HG03354 (cell line): Measurements from ENCODE around the gene LPCAT1.
"Not testable (repeated sequence)": the region's sequence is repeated elsewhere in the genome, so short reads cannot be mapped to it uniquely, and the experiment has no call there.

Source experiments
- ATAC-seq: cut with Tn5 transposase; IDR thresholded peaks from one replicate; pipeline ENCODE4 v1.9.1; 2021; ENCODE audit warnings: mild to moderate bottlenecking; ENCODE audit not compliant: unreplicated experiment, poor library complexity, severe bottlenecking

Gene LPCAT1

DNA sequence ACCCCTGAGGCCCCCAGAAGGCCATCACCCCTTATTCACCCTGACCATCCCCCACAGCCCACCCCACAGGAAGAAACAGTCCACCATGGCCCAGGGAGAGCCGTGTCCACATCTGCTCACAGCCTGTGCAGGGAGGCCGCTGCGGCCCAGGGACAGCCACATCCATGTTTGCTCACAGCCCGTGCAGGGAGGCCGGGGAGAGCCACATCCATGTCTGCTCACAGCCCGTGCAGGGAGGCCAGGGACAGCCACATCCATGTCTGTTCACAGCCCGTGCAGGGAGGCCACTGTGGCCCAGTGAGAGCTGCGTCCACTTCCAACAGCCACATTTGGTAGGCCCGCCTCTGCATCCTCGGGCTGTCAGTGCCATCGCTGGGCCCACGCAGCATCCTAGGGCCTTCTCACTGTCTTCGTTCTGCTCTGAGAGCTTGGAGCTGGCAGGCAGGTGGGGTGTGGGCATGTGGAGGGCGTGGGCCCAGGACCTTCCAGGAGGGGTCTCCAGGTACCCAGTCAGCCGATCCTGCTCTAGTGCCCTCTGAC is 38.1 kb downstream of the LPCAT1 start:
- ATAC-seq = no peak

DNA sequence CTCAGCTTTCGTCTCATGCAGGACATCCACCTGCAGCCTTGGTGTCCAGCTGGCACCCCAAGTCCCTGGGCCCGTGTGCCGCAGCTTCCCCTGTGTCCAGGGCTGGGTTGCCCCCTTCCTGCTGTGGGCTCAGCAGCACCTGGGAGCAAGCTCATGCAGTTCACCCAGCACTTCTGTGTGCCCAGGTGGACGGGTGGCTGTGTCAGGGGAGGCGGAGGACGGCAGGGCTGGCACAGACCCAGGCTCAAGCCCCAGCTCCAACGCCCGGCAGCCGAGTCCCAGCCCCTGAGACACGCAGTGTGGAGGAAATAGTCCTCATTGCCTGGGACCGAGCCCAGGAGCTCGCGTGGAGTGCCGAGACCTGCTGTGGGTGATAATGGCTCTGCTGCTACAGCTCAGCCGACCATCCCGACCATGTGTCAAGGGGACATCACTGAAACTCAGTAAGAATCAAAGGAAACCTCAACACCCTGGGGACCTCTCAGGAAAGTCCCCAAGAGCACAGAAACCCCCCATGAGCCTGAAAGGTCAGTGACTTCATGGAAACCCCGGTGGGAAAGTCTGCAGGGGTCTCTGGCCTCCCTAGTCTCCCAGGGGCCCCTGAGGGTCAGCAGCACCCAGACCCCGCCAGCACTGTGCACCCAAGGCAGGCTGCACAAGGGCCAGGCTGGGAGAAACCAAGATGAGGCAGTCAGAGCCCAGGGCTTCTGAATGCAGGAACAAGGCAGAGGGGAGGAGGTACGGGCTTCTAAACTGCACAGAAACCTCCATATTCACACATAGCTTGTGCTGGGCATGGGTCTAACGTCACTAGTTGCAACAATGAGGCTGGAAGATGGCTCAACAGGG is 38.8 kb downstream of the LPCAT1 start:
- ATAC-seq = peak; percentile 76

DNA sequence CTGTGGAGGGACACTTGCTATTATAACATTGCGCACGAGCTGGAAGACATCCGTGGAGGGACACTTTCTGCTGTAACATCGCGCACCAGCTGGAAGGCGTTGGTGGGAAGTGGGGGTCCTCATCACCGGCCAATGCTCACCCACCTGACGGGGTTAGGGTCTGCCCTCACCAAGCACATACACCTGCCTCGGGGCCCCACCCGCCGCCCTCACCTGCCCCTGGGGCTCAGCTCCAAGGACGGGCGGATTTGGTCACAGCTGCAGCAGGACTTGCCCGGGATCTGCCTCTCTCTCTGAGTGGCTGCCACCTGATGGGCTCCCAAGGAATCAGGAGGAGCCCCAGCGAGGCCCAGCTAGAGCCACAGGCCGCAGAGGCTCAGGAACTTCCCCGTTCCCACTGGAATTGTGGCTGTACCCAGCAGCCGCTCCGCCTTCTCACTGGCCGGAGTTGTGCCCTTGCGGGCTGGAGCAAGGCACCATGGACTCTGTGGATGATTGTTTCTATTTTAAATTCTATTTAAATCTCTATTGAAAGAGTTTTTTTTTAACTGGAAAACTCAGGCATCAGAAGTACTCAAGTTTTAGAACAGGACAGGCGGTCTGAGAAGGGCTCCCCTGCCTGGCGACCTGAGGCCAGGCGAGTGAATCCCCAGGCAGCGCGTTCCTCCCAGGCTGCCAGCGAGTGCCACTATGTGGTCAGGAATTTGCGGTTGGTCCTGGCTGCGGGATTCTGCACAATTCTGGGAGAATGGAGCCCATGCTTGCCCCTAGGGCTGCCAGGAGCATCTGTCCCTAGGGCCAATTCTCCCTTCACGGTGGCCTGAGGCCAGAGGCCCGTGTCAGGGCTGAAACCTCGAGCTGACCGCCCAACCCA is 39.7 kb downstream of the LPCAT1 start:
- ATAC-seq = no peak

DNA sequence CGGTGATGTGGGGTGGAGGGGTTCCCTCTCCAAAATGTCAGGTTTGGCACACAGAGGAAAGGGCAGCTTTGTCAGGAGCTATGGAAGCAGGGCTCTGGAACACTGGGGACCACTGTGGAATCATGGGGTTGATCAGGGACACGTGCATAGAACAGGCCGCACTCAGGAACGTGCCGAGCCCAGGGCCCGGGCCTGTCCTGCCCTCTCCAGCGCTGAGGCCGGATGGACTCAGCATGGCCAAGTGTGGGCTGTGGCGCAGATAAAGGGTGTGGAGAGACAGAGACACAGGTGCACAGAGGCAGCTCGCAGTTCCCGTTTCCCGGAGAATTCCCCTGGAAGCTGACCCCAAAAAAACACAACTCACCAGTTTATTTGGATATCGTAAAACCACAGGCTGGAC is 40.7 kb downstream of the LPCAT1 start:
- no peak for ATAC-seq

DNA sequence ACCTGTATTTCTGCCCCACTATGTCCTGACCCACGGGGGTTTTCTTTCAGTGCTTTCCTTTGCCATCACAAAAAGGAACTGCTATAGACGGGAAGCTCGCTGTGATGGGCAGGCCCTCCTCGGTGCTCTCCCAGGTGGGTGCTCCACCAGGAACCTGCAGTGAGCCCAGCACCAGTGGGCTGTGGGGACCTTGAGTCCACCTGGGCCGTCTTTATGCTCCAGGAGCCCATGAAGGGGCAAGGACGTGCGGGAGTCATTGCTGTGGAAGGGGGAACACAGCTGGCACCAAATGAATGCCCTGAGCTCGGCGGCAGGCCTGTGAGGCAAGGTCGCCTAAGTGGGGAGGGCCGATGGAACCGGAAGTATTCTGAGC is 41.8 kb downstream of the LPCAT1 start:
- no peak for ATAC-seq

DNA sequence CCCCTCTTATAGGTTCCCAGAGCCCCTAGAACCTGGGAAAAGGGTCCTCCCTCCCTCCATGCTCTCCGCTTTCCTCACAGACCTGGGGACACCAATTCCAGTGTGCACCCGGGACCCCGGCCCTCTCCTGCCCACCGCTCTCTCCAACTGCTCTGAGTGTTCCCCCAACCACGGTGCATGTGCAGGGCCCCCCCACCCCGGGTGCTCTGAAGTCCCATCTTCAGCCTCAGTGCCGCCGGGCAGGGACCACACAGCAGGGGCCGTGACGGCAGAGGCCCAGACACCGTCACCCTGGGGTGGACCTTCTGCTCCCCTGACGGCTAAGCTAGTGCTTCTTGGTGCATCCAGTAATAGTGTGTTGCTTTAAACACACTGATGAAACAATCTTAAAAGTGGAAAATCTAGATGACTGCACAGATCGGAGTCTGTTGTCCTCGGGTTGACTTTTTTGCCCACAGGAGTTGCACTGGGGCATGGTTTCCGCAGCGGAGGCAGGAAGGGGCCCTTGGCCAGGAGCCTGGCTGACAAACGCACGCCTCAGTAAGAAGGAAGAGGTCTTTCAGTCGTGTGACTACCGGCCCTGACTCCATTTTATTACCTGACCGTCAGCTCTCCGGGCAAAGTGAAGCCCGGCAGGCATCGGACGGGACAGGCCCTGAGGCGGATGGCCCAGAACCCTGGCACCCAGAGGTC is 42.3 kb downstream of the LPCAT1 start:
- no peak for ATAC-seq

DNA sequence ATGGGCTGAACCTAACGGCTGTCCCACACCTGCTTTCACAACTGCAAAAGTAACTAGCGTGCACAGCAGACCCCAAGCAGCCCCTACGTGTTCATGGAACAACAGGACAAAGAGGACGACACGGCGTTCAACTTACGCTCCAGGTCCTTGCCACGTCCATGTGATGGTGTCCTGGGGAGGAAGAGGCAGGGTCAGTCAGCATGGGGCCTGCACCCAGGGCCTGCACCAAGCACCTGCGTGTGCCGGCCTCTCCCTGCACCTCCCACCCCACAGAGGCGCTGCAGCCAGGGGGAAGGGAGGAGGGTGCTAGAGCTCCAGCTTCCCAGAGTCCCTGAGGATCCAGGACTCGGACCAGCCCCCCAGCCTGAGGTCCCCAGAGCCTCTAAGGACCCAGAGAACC is 43.0 kb downstream of the LPCAT1 start:
- ATAC-seq = no peak

DNA sequence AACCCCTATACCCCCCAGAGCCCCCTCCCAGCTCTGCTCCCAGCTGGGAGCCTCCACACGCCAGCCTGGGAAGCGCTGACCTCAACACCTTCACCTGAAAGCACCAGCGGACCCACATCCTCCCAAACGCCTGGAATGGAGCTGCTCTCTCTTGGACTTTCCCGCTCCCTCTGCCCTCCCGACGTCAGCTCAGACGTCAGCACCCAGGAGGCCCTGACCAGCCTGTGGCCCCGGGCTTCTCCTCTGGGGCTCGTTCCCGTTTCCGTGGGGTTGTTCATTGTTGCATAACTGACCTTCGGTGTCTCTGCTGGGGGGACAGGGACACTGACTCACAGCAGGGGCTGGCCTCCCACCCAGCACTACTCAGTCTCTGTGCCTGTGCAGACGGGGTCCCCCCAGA is 43.5 kb downstream of the LPCAT1 start:
- ATAC-seq = no peak

DNA sequence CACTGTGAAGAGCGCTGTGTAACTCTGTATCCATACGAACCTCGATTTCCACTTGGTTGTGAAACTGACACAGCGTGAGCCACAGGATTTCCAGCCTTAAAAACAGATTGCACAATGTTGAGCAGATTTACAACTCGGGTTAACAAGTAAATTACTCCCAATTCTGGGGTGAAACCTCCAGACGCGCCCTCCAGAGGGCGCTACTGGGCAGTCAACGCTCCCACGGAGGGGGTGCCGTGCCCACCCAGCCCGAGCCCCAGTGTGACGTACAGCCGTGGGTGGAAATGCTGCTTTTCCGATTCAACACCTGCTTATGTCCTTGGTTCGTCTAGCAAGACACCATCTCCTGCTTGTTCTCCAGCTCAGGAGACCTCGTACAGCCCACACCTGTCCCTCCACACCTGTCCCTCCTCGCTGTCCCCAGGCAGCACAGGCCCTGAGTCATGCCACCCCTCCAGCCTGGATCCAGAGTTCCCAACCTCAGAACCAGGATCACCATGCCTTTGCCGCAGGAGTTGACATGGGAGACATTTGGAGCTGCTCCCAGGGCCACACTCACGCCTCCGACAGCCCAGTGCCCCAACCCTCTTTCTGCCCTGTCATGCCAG is 44.1 kb downstream of the LPCAT1 start:
- no peak for ATAC-seq

DNA sequence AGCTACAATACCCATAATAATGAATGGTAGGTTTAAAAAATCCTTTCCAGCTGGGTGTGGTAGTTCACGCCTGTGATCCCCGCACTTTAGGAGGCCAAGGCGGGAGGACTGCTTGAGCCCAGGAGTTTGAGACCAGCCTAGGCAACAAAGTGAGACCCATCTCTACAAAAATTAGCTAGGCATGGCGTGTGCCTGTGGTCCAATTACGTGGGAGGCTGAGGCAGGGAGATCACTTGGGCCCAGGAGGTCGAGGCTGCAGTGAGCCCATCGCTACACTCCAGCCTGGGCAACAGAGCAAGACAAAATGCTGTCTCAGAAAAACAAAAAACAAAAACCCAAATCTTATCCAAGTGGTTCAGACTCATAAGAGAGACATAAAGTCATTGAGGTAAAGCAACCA is 44.7 kb downstream of the LPCAT1 start:
- ATAC-seq = no peak

DNA sequence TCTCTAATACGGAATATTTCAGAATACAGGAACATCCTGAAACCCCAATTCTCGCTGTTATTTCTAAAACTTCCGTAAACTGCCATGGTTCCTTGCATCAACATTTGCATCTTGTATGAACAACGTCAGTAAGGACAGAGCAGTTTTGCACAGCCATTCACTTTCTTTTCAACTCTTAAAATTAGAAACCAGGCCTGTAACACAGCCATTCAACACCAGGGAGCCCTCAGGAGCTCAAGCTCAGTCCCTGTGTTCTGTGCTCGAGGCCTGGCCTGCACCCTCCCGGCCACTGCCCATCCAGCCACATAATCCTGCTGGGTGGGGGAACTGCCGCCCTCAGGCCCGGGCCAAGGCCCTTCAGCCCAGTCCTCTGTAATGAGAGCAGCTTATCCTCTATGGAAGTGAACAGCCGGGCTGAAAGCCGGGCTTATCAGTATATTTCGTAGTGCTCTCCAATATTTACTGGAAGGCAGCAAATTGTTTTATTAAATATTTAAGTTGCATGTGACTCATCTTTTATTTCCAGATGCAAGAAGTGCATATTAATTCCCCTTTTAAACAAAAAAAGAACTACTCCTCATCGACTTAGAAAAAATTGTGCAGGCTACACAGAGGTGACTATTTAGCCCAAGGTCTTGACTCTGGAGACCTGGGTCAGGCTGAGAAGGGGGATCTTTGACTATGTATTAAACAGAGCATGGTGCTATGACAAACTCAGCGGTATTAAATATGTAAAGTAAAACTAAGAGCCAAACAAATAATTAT is 45.3 kb downstream of the LPCAT1 start:
- no peak for ATAC-seq

DNA sequence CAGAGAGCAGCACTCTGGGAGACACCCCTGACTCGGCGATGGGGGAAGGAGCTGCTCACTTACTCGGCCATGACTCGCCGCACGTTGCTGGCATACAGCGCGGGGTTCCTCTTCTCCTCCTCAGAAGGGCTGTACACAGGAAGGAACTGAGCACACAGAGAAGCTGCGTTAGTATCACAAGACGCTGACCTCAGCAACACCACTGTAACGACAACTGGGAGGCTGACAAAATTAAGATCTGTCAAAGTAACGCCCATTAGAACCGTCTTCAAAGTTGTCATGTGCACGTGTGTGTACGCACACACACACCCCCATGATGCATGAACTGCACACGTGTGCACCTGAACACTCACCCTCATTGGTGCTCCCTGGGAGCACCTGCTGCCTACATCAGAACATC is 46.4 kb downstream of the LPCAT1 start:
- no peak for ATAC-seq

DNA sequence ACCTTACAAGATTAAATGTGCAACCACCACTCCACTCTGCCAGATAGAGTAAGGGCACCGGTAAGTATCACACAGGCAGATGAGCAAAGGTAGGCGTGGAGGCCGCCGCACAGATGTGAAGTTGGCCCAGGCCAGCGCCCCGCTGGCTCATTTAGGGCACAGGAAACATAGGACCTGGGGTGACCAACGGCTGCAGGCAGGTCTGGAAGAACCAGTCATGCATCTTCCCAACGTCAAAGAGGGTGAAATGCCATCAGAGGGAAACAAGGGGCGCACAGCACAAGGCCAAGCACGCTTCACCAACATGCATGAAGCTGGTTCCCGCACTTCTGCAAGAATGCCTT is 46.8 kb downstream of the LPCAT1 start:
- no peak for ATAC-seq

DNA sequence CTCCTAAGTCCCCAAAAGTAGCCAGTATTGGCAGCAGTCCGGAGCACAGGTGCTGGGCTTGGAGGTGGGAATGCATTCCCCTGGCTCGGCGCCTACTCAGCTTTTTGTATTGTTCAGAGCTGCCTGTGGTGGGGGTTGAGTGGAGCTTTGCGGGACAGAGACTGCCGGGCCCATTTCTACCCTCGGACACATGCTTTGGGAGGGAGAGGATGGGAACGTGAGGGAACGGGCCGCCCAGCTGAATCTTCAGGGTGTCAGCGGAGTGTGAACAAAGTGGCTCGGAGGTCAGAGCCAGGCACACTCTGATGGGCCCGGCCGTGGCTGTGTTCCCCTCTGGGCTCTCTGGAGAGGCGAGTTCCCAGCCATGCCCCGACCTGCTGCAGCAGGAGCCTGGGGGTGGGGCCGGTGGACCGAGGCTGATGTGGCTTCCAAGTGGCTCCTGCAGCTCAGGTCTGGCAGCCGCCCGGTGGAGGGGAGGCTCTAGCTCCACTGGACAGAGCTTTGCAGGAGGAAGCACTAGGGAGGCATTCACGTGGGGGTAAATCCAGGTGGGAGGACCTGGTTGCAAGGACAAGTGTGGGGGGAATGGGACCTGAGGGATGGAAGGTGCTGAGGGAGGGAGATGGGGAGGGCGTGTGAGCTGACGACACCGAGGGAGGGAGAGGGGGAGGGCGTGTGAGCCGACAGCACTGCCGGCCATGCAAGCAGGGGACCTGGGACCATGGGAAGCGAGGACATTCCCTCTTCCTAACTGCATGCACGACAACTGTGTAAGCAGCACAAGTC is 47.4 kb downstream of the LPCAT1 start:
- ATAC-seq = no peak

DNA sequence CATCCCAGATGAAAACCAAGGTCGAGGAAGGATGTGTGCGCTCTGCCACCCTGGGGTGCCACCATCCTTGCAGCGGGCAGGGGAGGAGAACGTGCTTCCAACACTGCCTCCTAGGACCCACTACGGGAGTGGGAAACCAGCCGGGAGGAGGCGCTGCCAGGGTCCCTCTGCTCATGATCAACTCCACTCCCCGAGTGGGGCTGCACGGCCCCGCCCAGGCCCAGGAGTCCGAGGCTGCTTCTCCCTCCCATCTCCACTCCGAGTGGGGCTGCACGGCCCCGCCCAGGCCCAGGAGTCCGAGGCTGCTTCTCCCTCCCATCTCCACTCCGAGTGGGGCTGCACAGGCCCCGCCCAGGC is 48.2 kb downstream of the LPCAT1 start:
- not testable (repeated sequence) for ATAC-seq

DNA sequence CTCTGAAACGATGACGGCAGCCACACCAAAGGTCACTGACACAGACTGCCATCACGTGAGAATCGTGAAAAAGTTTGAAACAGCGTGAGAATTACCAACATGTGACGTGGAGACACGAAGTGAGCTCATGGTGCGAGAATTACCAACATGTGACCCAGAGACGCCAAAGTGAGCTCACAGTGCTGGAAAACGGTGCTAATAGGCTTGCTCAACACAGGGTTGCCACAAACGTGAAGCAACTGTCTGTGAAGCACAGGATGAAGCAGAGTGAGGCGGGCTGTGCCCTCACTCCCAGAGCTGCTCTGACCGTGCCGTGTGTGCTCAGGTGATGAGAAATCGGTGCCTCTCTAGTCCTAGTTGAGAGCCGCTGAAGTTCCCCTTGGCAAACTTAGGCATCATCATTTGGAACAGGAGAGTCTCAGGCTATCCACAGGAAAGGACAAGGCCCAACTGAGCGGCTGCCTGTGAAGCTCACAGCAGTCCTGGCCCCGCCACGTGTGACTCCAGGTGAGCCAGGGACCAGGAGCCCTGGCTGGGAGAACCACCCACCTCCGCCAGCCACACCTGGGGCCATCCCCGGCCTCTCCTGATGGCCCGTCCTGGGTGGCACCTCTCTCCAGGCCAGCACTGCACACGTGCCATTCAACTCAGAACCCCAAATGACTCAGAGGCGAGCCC is 48.8 kb downstream of the LPCAT1 start:
- no peak for ATAC-seq

DNA sequence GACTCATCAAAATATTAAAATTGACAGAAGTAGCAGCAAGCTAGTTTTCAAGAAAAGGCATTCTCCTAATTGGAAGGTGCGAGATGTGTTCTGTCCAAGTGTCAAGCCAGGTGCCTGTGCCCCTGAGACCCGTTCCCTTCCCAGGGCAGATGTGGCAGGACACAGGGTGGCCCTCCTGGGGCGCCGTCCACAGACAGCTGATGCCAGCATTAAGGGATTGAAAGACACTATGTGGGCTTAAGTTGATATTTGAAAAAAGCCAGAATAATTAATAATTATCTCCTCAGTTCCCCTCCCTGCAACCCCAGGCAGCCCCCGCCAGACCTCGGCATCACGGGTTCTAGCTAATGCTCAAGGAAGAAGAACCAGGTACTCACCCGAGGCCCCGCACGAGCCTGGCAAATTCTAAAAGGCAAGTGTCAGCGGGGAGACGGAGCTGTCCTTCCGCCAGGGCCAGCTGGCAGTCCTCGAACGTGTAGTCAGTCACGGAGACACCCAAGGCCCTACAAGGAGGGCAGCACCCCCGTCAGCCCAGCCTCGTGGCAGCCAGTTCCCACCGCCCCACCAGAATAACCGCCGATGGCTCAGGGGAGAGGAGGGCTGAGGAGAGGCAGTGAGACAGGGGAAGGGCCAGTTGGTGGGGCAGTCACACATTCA is 49.4 kb downstream of the LPCAT1 start:
- no peak for ATAC-seq

DNA sequence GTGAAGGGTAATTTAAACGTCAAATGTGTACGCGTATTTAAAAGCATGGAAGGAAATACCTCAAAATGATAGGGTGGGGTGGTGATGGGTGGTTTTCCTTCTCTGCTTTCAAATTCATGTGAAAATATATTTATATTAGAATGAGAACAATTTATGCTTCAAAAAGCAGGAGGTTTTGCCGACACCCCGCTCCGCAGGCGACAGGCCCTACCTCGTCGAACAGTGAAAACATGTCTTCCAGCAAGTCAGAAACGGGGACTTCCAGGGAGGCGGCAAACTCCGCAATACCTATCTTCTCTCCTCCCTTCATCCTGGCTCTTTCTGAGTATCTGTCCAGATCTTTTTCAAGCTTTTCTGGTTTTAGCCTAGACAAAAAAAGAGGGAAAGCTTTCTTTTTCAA is 50.0 kb downstream of the LPCAT1 start:
- no peak for ATAC-seq
